Adipocyte (in vitro differentiated cells): ENCODE data around the gene YTHDF2.
"Not testable (repeated sequence)": the region's sequence is repeated elsewhere in the genome, so short reads cannot be mapped to it uniquely, and the experiment has no call there.

Experiments used
- DNase-seq: peaks from one replicate; pipeline ENCODE4 v3.0.0-alpha.2; 2015; ENCODE audit warnings: low read depth
- H3K27me3 ChIP-seq: replicated peaks from 2 replicates; pipeline ENCODE4 v1.7.0; 2013; ENCODE audit warnings: mild to moderate bottlenecking, low read length, moderate library complexity; ENCODE audit not compliant: control insufficient read depth, insufficient read depth
- H3K36me3 ChIP-seq: 2 replicates; pipeline ENCODE4 v1.7.0; 2013; ENCODE audit warnings: low read length, mild to moderate bottlenecking, moderate library complexity; ENCODE audit not compliant: control insufficient read depth, insufficient read depth, severe bottlenecking
- H3K4me1 ChIP-seq: 2 replicates; pipeline ENCODE4 v1.7.0; 2013; ENCODE audit warnings: mild to moderate bottlenecking, low read length, moderate library complexity; ENCODE audit not compliant: control insufficient read depth, insufficient read depth
- H3K4me3 ChIP-seq: 2 replicates; pipeline ENCODE4 v1.7.0; 2013; ENCODE audit warnings: mild to moderate bottlenecking, low read length, moderate library complexity
- H3K9ac ChIP-seq: 2 replicates; pipeline ENCODE4 v1.7.0; 2013; ENCODE audit warnings: mild to moderate bottlenecking, low read length, moderate library complexity
- H3K9me3 ChIP-seq: 2 replicates; pipeline ENCODE4 v1.7.0; 2013; ENCODE audit warnings: mild to moderate bottlenecking, low read length, moderate library complexity; ENCODE audit not compliant: control insufficient read depth

The YTHDF2 gene

GRCh38 chr1:28737307-28738132, 780 bp downstream of the YTHDF2 start:
- Histone ChIP-seq H3K36me3 (peaks cover 37% of the 10 kb centered on the region), H3K4me3 (peak overlapping the region; percentile 93), H3K9me3 (no peaks in the 10 kb centered on the region), H3K27me3 (no peaks in the 10 kb centered on the region), H3K4me1 (peaks cover 29% of the 10 kb centered on the region), H3K9ac (peak overlapping the region; percentile 100)
- peak; percentile 67 for DNase-seq

GRCh38 chr1:28740118-28740517, 3.4 kb downstream of the YTHDF2 start:
- no peak overlapping the region for H3K4me3 ChIP-seq
- peaks cover 38% of the 10 kb centered on the region for H3K4me1 ChIP-seq
- peaks cover 63% of the 10 kb centered on the region for H3K36me3 ChIP-seq

DNA sequence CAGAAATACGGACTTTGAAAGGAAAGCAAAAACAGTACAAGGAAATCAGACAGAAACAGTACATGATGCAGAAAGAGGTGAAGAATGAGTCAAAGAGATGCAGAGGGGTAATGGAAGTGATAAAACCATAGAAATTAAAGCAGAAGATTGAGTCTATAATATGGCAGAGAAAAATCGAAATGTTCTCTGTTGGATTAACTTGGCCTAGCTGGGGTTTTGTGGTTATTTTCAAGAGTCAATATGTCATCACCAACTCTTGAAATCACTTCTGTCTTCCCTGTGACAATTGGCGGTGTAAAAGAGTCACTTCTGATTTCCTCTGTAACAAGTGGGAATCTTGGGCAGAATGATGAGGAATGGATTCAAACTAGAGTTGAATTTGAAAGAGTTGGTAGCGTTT, 7.4 kb downstream of the YTHDF2 start:
- H3K36me3 ChIP-seq = peaks cover 62% of the 10 kb centered on the region
- no peaks in the 10 kb centered on the region for H3K9me3 ChIP-seq
- peaks cover 44% of the 10 kb centered on the region for H3K4me1 ChIP-seq
- H3K27me3 ChIP-seq = no peaks in the 10 kb centered on the region
- DNase-seq = no peak
- H3K9ac ChIP-seq = no peak overlapping the region
- peak overlapping the region; percentile 24 for H3K4me3 ChIP-seq

More at GRCh38 chr1:28740118-28740517, 3.4 kb downstream of the YTHDF2 start:
- Histone ChIP-seq H3K9me3 (no peaks in the 10 kb centered on the region), H3K27me3 (no peaks in the 10 kb centered on the region), H3K9ac (no peak overlapping the region)
- no peak for DNase-seq

- no peaks in the 10 kb centered on the region for H3K9me3 ChIP-seq
- no peaks in the 10 kb centered on the region for H3K27me3 ChIP-seq
- peaks cover 50% of the 10 kb centered on the region for H3K36me3 ChIP-seq
- no peak overlapping the region for H3K4me3 ChIP-seq
- DNase-seq = no peak
- H3K4me1 ChIP-seq = peaks cover 45% of the 10 kb centered on the region
- no peak overlapping the region for H3K9ac ChIP-seq
Observed at GRCh38 chr1:28745653-28746173, 9.0 kb downstream of the YTHDF2 start.

- H3K27me3 ChIP-seq = no peaks in the 10 kb centered on the region
- no peak overlapping the region for H3K9ac ChIP-seq
- peaks cover 17% of the 10 kb centered on the region for H3K36me3 ChIP-seq
- no peak overlapping the region for H3K4me3 ChIP-seq
- H3K4me1 ChIP-seq = peaks cover 64% of the 10 kb centered on the region
- no peak for DNase-seq
- H3K9me3 ChIP-seq = no peaks in the 10 kb centered on the region
Observed at GRCh38 chr1:28750330-28750729, 13.6 kb downstream of the YTHDF2 start.

DNA sequence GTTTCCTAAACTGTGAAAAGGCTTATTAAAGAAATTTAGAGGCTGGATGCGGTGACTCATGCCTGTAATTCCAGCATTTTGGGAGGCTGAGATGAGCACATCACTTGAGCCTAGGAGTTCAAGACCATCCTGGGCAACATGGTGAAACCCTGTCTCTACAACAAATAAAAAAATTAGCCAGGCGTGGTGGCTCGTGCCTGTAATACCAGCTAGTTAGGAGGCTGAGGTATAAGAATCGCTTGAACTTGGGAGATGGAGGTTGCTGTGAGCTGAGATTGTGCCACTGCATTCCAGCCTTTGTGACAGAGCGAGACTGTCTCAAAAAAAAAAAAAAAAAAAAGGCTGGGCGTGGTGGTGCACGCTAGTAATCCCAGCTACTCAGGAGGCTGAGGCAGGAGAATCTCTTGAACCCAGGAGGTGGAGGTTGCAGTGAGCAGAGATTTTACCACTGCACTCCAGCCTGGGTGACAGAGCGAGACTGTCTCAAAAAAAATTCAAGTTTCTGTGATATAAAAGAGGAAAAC, 14.1 kb downstream of the YTHDF2 start:
- not testable (repeated sequence) for DNase-seq, H3K9me3 ChIP-seq, H3K27me3 ChIP-seq
- peaks cover 67% of the 10 kb centered on the region for H3K4me1 ChIP-seq
- peaks cover 17% of the 10 kb centered on the region for H3K36me3 ChIP-seq
- peak overlapping the region; percentile 60 for H3K4me3 ChIP-seq
- H3K9ac ChIP-seq = peak overlapping the region; percentile 27

DNA sequence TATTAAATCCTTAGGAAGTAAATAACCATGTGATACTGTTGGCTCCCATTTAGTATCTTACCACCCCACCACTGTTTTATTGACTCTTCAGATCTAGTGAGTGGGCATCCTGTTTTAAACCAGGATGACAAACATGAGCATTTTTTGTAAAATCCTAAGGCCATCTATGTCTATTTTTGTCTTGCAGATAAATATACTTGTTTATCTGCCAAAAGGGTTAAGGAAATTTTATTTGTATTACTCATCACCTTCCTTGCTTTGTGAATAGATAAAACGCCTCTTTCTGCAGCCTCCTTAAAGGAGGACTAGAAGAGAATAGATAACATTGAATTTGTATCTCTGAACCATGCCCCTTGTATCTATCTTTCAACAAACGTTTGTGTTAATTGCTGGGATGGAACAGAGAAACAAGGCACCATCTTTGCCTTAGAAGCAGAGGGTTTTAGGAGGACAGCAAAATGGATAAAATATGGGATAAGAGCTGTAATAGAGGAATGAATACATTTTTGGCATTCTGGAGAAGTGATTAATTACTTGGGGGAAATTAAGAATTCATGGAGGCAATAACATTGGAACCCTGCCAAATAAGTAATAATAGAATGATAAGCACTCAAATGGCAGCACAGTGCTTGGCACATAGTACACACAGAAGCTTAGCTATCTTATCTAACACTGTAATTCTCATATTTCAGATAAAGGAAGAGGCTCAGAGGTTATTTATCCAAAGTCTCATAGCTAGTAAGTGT, 14.7 kb downstream of the YTHDF2 start:
- H3K9ac ChIP-seq = peak overlapping the region; percentile 27
- peaks cover 11% of the 10 kb centered on the region for H3K36me3 ChIP-seq
- no peaks in the 10 kb centered on the region for H3K27me3 ChIP-seq
- H3K9me3 ChIP-seq = no peaks in the 10 kb centered on the region
- peak; percentile 30 for DNase-seq
- peak overlapping the region; percentile 60 for H3K4me3 ChIP-seq
- H3K4me1 ChIP-seq = peaks cover 67% of the 10 kb centered on the region

GRCh38 chr1:28755701-28756100, 19.0 kb downstream of the YTHDF2 start:
- DNase-seq = peak; percentile 66
- Histone ChIP-seq H3K9ac (peak overlapping the region; percentile 49), H3K36me3 (peaks cover 47% of the 10 kb centered on the region), H3K27me3 (no peaks in the 10 kb centered on the region), H3K9me3 (no peaks in the 10 kb centered on the region), H3K4me3 (peak overlapping the region; percentile 25), H3K4me1 (peaks cover 48% of the 10 kb centered on the region)

DNA sequence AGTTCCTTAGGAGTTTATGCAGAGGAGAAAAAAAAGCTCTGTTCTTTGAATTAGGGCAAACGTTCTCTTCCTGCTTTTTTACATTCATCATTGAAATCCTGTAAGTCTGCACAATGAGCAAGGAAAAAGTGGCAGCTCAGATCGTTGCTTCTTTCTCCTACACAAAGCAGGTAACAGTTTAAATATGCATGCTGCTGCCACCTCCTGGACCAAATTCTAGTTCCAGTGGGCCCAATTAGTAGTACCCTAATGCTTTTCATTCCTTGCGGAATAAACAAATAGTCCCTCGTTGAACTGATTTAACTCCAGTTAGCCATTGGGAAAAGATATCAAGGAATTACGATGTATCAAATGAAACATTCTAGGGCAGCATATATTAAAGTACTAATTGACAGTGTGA, 20.1 kb downstream of the YTHDF2 start:
- Histone ChIP-seq H3K9me3 (no peaks in the 10 kb centered on the region), H3K4me3 (no peak overlapping the region), H3K4me1 (peaks cover 36% of the 10 kb centered on the region), H3K27me3 (no peaks in the 10 kb centered on the region), H3K36me3 (peaks cover 51% of the 10 kb centered on the region), H3K9ac (no peak overlapping the region)
- DNase-seq = no peak

- no peak for DNase-seq
- Histone ChIP-seq H3K4me1 (peaks cover 30% of the 10 kb centered on the region), H3K9me3 (no peaks in the 10 kb centered on the region), H3K9ac (no peak overlapping the region), H3K4me3 (no peak overlapping the region), H3K36me3 (peaks cover 46% of the 10 kb centered on the region), H3K27me3 (no peaks in the 10 kb centered on the region)
Observed at GRCh38 chr1:28758420-28758819, 21.7 kb downstream of the YTHDF2 start.

DNA sequence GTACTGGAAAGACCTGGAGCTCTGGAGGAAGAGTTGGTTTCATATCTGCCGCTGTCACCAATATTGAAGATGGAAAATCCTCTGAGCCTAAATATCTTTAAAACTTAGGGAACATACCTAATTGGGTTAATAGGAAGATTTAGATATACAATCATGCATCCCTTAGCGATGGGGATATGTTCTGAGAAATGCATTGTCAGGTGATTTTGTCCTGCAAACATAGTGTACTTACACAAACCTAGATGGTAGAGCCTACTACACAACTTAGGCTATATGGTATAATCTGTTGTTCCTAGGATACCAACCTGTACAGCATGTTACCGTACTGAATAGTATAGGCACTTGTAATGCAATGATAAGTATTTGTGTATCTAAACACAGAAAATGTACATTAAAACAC, 22.5 kb downstream of the YTHDF2 start:
- no peaks in the 10 kb centered on the region for H3K27me3 ChIP-seq
- peaks cover 42% of the 10 kb centered on the region for H3K36me3 ChIP-seq
- H3K4me1 ChIP-seq = peaks cover 30% of the 10 kb centered on the region
- no peak overlapping the region for H3K4me3 ChIP-seq
- no peak for DNase-seq
- no peak overlapping the region for H3K9ac ChIP-seq
- no peaks in the 10 kb centered on the region for H3K9me3 ChIP-seq
